HEK293 (cell line): ENCODE measurements around the gene CDC5L.

ENCODE experiments used
- CTCF ChIA-PET: fragments of 350-600 bp; formaldehyde crosslinking; extraction: SDS; loops from one replicate; lab custom pipeline; 2021; ENCODE audit warnings: antibody characterized with exemption; lab: Yijun Ruan, JAX
- POLR2A ChIA-PET: fragments of 300-600 bp; formaldehyde crosslinking; extraction: SDS; loops from one replicate; lab custom pipeline; 2020; ENCODE audit warnings: antibody characterized with exemption, inconsistent platforms; lab: Yijun Ruan, JAX
- H3K27ac ChIP-seq: fragments of 200-500 bp; sonication (Bioruptor generic); 2 replicates; pipeline ENCODE4 v1.5.1; 2014; ENCODE audit warnings: low read depth, low read length, control low read depth, inconsistent platforms; ENCODE audit errors: extremely low read depth
- H3K36me3 ChIP-seq, 2 experiments: fragments of 200-500 bp in 1 of 2; sonication (Bioruptor generic) in 1 of 2; 1 replicate in 1 of 2; 2 replicates in 1 of 2; pipeline ENCODE4 v1.5.1; 2014 to 2017; ENCODE audit warnings: inconsistent platforms in 2 of 2, low read length in 2 of 2; ENCODE audit not compliant: control insufficient read depth in 2 of 2, insufficient read depth in 1 of 2
- H3K4me1 ChIP-seq: fragments of 200-500 bp; sonication (Bioruptor generic); 2 replicates; pipeline ENCODE4 v1.5.1; 2014; ENCODE audit warnings: mild to moderate bottlenecking, low read length, inconsistent platforms; ENCODE audit not compliant: control insufficient read depth, insufficient read depth
- H3K4me3 ChIP-seq: 2 replicates; pipeline ENCODE4 v1.5.1; 2011; ENCODE audit warnings: low read depth, mild to moderate bottlenecking, control low read depth, low read length, moderate library complexity
- H3K9me3 ChIP-seq: fragments of 200-500 bp; sonication (Bioruptor generic); 2 replicates; pipeline ENCODE4 v1.5.1; 2014; ENCODE audit warnings: low read depth, low read length, inconsistent platforms; ENCODE audit not compliant: control insufficient read depth, insufficient read depth
- PRDM10 ChIP-seq: fragments of 450-650 bp; formaldehyde crosslinking; IDR thresholded peaks from 2 replicates; pipeline ENCODE4 v1.5.1; 2016; ENCODE audit warnings: missing biosample characterization, missing genetic modification characterization
- SCRT2 ChIP-seq: fragments of 450-650 bp; formaldehyde crosslinking; IDR thresholded peaks from 2 replicates; pipeline ENCODE4 v1.5.1; 2016; ENCODE audit warnings: missing biosample characterization, missing genetic modification characterization
- ZBTB20 ChIP-seq: fragments of 450-650 bp; formaldehyde crosslinking; IDR thresholded peaks from 2 replicates; pipeline ENCODE4 v1.5.1; 2016; ENCODE audit warnings: missing biosample characterization, missing genetic modification characterization
- ZBTB26 ChIP-seq: fragments of 450-650 bp; formaldehyde crosslinking; optimal IDR thresholded peaks from 2 replicates; pipeline ENCODE3; 2016; ENCODE audit warnings: missing biosample characterization, mild to moderate bottlenecking, missing genetic modification characterization
- ZFP3 ChIP-seq: fragments of 450-650 bp; formaldehyde crosslinking; IDR thresholded peaks from 2 replicates; pipeline ENCODE4 v1.5.1; 2016; ENCODE audit warnings: low read depth, missing biosample characterization, missing genetic modification characterization
- ZNF133 ChIP-seq: fragments of 450-650 bp; formaldehyde crosslinking; IDR thresholded peaks from 2 replicates; pipeline ENCODE4 v1.5.1; 2016; ENCODE audit warnings: missing biosample characterization, missing genetic modification characterization
- ZNF211 ChIP-seq: fragments of 450-650 bp; formaldehyde crosslinking; IDR thresholded peaks from 2 replicates; pipeline ENCODE4 v1.5.1; 2016; ENCODE audit warnings: low read depth, missing biosample characterization, missing genetic modification characterization
- ZNF26 ChIP-seq: fragments of 450-650 bp; formaldehyde crosslinking; IDR thresholded peaks from 2 replicates; pipeline ENCODE4 v1.5.1; 2016; ENCODE audit warnings: missing biosample characterization, missing genetic modification characterization
- ZNF366 ChIP-seq: fragments of 450-650 bp; formaldehyde crosslinking; conservative IDR thresholded peaks from 2 replicates; pipeline ENCODE4 v1.5.1; 2016; ENCODE audit warnings: missing biosample characterization, missing genetic modification characterization
- ZNF830 ChIP-seq: fragments of 450-650 bp; IDR thresholded peaks from 2 replicates; pipeline ENCODE4 v1.5.0; 2018; ENCODE audit warnings: missing biosample characterization, missing genetic modification characterization, low read depth, mild to moderate bottlenecking, moderate library complexity
- TF ChIP-seq, protein P1 (sequence below): fragments of 450-650 bp; formaldehyde crosslinking; IDR thresholded peaks from 2 replicates; pipeline ENCODE4 v1.5.1; 2016; ENCODE audit warnings: missing biosample characterization, missing genetic modification characterization, borderline replicate concordance
- TF ChIP-seq, protein P2 (sequence below): fragments of 450-650 bp; formaldehyde crosslinking; IDR thresholded peaks from 2 replicates; pipeline ENCODE4 v1.5.1; 2016; ENCODE audit warnings: missing biosample characterization, missing genetic modification characterization

The CDC5L gene

GRCh38 chr6:44396968-44397367, 9.5 kb downstream of the CDC5L start:
- no peak overlapping the region for H3K4me3 ChIP-seq
- no peak overlapping the region for H3K27ac ChIP-seq
- H3K9me3 ChIP-seq: no peaks in the 10 kb centered on the region
- H3K4me1 ChIP-seq: no peaks in the 10 kb centered on the region
- TF ChIP-seq ZBTB20: no peak
- TF ChIP-seq, protein P1, sequence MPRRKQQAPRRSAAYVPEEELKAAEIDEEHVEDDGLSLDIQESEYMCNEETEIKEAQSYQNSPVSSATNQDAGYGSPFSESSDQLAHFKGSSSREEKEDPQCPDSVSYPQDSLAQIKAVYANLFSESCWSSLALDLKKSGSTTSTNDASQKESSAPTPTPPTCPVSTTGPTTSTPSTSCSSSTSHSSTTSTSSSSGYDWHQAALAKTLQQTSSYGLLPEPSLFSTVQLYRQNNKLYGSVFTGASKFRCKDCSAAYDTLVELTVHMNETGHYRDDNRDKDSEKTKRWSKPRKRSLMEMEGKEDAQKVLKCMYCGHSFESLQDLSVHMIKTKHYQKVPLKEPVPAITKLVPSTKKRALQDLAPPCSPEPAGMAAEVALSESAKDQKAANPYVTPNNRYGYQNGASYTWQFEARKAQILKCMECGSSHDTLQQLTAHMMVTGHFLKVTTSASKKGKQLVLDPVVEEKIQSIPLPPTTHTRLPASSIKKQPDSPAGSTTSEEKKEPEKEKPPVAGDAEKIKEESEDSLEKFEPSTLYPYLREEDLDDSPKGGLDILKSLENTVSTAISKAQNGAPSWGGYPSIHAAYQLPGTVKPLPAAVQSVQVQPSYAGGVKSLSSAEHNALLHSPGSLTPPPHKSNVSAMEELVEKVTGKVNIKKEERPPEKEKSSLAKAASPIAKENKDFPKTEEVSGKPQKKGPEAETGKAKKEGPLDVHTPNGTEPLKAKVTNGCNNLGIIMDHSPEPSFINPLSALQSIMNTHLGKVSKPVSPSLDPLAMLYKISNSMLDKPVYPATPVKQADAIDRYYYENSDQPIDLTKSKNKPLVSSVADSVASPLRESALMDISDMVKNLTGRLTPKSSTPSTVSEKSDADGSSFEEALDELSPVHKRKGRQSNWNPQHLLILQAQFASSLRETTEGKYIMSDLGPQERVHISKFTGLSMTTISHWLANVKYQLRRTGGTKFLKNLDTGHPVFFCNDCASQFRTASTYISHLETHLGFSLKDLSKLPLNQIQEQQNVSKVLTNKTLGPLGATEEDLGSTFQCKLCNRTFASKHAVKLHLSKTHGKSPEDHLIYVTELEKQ (tag by site-specific recombination): peak; percentile 15; the same call in 1 of the 2 replicates
- no peak for TF ChIP-seq ZNF366 (tag by site-specific recombination)
- 0 out of 2 replicates have a peak, but pooled peaks have one; percentile 11 for TF ChIP-seq PRDM10 (tag by site-specific recombination)
- TF ChIP-seq ZFP3 (tag by site-specific recombination): no peak
- no peak for TF ChIP-seq SCRT2 (tag by site-specific recombination)
- TF ChIP-seq ZNF133 (tag by site-specific recombination): no peak
- peaks cover 75 to 91% of the 10 kb centered on the region in 2 experiments for H3K36me3 ChIP-seq
- CTCF ChIA-PET: interaction anchor here (1.0 to 1.3 kb wide), 3 partner anchors 8 to 58 kb away, joined by 3 to 4 read pairs (median 4); no protein-coding TSS in a partner anchor
- POLR2A ChIA-PET: interaction anchor here (0.7 to 2.8 kb wide), 2 partner anchors 10 to 1608 kb away, joined by 3 to 21 read pairs; partner anchors contain the start of gene CDC5L

DNA sequence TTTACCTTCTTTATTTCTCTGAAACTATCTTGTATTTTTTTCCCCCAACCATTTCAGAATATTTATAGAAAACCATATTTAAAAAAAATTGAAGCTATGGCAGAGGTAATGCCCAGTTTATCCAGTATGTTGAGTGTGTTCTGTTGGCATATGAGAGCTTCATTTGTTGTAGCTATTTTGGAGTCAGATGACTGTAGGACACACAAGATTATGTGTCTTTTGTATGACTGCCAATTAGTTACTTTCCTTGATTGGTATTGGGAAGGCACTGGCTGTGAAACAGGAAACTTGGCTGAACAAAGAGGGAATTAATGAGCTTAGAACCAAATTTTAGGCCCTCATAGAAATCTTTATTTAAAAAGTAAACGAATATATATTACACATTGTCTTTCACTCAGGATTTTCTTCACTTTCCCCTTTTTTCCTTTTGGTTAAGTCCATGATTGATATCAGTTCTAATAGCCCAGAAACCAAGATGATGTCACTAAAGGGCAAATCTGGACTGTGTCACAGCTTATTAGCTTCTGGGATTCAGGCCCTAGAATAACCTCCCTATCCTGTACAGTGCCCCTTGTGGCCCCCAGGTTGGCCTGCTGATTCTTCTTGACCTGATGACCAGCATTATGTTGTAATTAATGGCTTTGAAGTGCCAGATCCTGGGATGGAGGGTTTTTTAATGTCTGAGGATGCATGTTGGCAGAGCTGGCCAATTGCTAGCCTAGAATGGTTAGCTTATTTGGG, 10.1 kb downstream of the CDC5L start:
- Histone ChIP-seq H3K27ac (no peak overlapping the region), H3K9me3 (no peaks in the 10 kb centered on the region), H3K36me3 (peaks cover 73 to 88% of the 10 kb centered on the region in 2 experiments), H3K4me3 (no peak overlapping the region), H3K4me1 (no peaks in the 10 kb centered on the region)
- ChIA-PET CTCF (interaction anchor here (0.7 to 1.3 kb wide), 4 partner anchors 9 to 59 kb away, joined by 3 to 4 read pairs (median 4); no protein-coding TSS in a partner anchor), POLR2A (interaction anchor here (2.8 kb wide), 1 partner anchor 10 kb away, joined by 21 read pairs; the partner anchor contains the start of gene CDC5L)
- TF ChIP-seq ZNF211 (tag by site-specific recombination): no peak
- TF ChIP-seq PRDM10 (tag by site-specific recombination): peak; percentile 67
- no peak for TF ChIP-seq ZBTB26 (tag by site-specific recombination)
- TF ChIP-seq, protein P2, sequence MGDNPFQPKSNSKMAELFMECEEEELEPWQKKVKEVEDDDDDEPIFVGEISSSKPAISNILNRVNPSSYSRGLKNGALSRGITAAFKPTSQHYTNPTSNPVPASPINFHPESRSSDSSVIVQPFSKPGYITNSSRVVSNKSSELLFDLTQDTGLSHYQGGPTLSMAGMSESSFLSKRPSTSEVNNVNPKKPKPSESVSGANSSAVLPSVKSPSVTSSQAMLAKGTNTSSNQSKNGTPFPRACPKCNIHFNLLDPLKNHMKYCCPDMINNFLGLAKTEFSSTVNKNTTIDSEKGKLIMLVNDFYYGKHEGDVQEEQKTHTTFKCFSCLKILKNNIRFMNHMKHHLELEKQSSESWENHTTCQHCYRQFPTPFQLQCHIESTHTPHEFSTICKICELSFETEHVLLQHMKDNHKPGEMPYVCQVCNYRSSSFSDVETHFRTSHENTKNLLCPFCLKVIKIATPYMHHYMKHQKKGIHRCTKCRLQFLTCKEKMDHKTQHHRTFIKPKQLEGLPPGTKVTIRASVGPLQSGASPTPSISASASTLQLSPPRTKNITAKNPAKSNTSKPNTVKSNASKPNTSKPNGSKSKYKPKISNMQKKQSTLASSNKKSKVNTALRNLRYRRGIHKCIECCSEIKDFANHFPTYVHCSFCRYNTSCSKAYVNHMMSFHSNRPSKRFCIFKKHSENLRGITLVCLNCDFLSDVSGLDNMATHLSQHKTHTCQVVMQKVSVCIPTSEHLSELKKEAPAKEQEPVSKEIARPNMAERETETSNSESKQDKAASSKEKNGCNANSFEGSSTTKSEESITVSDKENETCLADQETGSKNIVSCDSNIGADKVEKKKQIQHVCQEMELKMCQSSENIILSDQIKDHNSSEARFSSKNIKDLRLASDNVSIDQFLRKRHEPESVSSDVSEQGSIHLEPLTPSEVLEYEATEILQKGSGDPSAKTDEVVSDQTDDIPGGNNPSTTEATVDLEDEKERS (tag by site-specific recombination): no peak
- TF ChIP-seq ZNF830: no peak
- no peak for TF ChIP-seq ZNF26
